Measurements from ENCODE around the gene LILRA2.

DNA sequence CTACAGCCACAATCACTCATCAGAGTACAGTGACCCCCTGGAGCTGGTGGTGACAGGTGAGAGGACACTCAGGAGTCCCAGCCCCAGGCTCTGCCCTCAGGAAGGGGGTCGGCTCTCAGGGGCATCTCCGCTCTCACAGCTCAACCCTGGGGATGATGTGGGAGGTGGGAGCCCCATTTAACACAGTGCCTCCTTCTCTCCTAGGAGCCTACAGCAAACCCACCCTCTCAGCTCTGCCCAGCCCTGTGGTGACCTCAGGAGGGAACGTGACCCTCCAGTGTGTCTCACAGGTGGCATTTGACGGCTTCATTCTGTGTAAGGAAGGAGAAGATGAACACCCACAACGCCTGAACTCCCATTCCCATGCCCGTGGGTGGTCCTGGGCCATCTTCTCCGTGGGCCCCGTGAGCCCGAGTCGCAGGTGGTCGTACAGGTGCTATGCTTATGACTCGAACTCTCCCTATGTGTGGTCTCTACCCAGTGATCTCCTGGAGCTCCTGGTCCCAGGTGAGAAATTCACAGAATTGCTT is 1.0 kb downstream of the LILRA2 start:
- TF ChIP-seq, protein P1, sequence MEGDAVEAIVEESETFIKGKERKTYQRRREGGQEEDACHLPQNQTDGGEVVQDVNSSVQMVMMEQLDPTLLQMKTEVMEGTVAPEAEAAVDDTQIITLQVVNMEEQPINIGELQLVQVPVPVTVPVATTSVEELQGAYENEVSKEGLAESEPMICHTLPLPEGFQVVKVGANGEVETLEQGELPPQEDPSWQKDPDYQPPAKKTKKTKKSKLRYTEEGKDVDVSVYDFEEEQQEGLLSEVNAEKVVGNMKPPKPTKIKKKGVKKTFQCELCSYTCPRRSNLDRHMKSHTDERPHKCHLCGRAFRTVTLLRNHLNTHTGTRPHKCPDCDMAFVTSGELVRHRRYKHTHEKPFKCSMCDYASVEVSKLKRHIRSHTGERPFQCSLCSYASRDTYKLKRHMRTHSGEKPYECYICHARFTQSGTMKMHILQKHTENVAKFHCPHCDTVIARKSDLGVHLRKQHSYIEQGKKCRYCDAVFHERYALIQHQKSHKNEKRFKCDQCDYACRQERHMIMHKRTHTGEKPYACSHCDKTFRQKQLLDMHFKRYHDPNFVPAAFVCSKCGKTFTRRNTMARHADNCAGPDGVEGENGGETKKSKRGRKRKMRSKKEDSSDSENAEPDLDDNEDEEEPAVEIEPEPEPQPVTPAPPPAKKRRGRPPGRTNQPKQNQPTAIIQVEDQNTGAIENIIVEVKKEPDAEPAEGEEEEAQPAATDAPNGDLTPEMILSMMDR (IDR thresholded peaks at IDR 0.05): no peak
- no peak for TF ChIP-seq USF1 (CRISPR knock-in tag; IDR thresholded peaks at IDR 0.05)
- TF ChIP-seq PREB (CRISPR knock-in tag; IDR thresholded peaks at IDR 0.05; ENCODE audit: borderline replicate concordance): no peak
- TF ChIP-seq CREB1 (CRISPR knock-in tag; IDR thresholded peaks at IDR 0.05): no peak
- TF ChIP-seq, protein P2, sequence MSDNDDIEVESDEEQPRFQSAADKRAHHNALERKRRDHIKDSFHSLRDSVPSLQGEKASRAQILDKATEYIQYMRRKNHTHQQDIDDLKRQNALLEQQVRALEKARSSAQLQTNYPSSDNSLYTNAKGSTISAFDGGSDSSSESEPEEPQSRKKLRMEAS (CRISPR knock-in tag; IDR thresholded peaks at IDR 0.05): no peak
- TF ChIP-seq RELA (CRISPR knock-in tag; IDR thresholded peaks at IDR 0.05; ENCODE audit: borderline replicate concordance): no peak
- TF ChIP-seq FOXJ3 (CRISPR knock-in tag; IDR thresholded peaks at IDR 0.05; ENCODE audit: borderline replicate concordance): no peak
- TF ChIP-seq SP1 (CRISPR knock-in tag; conservative IDR thresholded peaks at IDR 0.05): no peak
- no peak for TF ChIP-seq ETV6 (CRISPR knock-in tag; IDR thresholded peaks at IDR 0.05)
- TF ChIP-seq, protein P3, sequence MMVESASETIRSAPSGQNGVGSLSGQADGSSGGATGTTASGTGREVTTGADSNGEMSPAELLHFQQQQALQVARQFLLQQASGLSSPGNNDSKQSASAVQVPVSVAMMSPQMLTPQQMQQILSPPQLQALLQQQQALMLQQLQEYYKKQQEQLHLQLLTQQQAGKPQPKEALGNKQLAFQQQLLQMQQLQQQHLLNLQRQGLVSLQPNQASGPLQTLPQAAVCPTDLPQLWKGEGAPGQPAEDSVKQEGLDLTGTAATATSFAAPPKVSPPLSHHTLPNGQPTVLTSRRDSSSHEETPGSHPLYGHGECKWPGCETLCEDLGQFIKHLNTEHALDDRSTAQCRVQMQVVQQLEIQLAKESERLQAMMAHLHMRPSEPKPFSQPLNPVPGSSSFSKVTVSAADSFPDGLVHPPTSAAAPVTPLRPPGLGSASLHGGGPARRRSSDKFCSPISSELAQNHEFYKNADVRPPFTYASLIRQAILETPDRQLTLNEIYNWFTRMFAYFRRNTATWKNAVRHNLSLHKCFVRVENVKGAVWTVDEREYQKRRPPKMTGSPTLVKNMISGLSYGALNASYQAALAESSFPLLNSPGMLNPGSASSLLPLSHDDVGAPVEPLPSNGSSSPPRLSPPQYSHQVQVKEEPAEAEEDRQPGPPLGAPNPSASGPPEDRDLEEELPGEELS (CRISPR knock-in tag; IDR thresholded peaks at IDR 0.05): no peak
- no peak for TF ChIP-seq ZNF416 (CRISPR knock-in tag; IDR thresholded peaks at IDR 0.05)

All from WTC11 (cell line).